Muscle layer of duodenum (tissue), 2 donors: ENCODE data around the gene AHDC1.
A peak's percentile ranks its signal among the peaks of the same experiment; 100 is the strongest.
"Not testable (repeated sequence)": the region's sequence is repeated elsewhere in the genome, so short reads cannot be mapped to it uniquely, and the experiment has no call there.

ENCODE experiments used
- H3K27ac ChIP-seq: one replicate; pipeline ENCODE4 v1.7.0; 2013; ENCODE audit warnings: mild to moderate bottlenecking, low read length
- H3K27me3 ChIP-seq: one replicate; pipeline ENCODE4 v1.7.0; 2013; ENCODE audit warnings: low read depth, mild to moderate bottlenecking, control low read depth, low read length
- H3K36me3 ChIP-seq, 2 donors: one replicate each; pipeline ENCODE4 v1.7.0; 2013; ENCODE audit warnings: low read length in 2 of 2, control low read depth in 1 of 2, mild to moderate bottlenecking in 1 of 2; ENCODE audit not compliant: insufficient read depth in 2 of 2, control insufficient read depth in 1 of 2
- H3K4me1 ChIP-seq, 2 donors: one replicate each; pipeline ENCODE4 v1.7.0; 2013; ENCODE audit warnings: low read length in 2 of 2, mild to moderate bottlenecking in 2 of 2, control low read depth in 1 of 2, moderate library complexity in 1 of 2; ENCODE audit not compliant: insufficient read depth in 2 of 2, control insufficient read depth in 1 of 2
- H3K4me3 ChIP-seq, 2 donors: one replicate each; pipeline ENCODE4 v1.7.0; 2013; ENCODE audit warnings: low read length in 2 of 2, low read depth in 1 of 2, mild to moderate bottlenecking in 1 of 2
- H3K9me3 ChIP-seq, 2 donors: one replicate each; pipeline ENCODE4 v1.7.0; 2013; ENCODE audit warnings: low read length in 2 of 2, control low read depth in 1 of 2, mild to moderate bottlenecking in 1 of 2; ENCODE audit not compliant: control insufficient read depth in 1 of 2
- donor health status: healthy.

AHDC1 gene

GRCh38 chr1:27555700-27556424 lies 48.1 kb downstream of the AHDC1 start:
- peak overlapping the region in 1 of 2 donors; percentile 7 for H3K4me3 ChIP-seq
- peaks cover 10 to 16% of the 10 kb centered on the region in 2 donors for H3K36me3 ChIP-seq
- H3K27ac ChIP-seq, result peak overlapping the region; percentile 60
- H3K4me1 ChIP-seq, result peaks cover 17 to 65% of the 10 kb centered on the region in 2 donors
- no peaks in the 10 kb centered on the region for H3K9me3 ChIP-seq
- H3K27me3 ChIP-seq, result no peaks in the 10 kb centered on the region

- peaks cover 10 to 25% of the 10 kb centered on the region in 2 donors for H3K36me3 ChIP-seq
- H3K4me1 ChIP-seq, result peaks cover 11 to 56% of the 10 kb centered on the region in 2 donors
- H3K9me3 ChIP-seq, result no peaks in the 10 kb centered on the region
- H3K27ac ChIP-seq, result peak overlapping the region; percentile 58
- H3K27me3 ChIP-seq, result no peaks in the 10 kb centered on the region
- no peak overlapping the region for H3K4me3 ChIP-seq
Observed at GRCh38 chr1:27554759-27555699, 48.9 kb downstream of the AHDC1 start.

DNA sequence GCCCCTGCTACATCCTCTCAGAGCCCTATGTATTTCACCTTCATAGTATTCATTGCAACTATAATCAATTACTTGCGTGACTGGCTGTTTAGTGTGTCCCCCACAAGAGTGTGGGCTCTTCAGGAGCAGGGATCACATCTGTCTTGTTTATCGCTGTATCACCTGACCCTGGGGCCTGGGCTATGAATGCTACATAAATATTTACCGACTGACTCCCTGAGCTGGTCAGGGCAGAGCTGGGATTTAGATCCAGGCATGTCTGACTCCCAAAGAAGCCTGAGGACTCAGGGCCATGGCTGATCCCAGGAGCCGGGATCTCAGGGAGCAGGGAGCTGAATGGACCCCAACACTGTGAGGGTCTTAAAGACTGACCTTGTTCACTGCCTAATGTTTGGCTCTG lies 49.7 kb downstream of the AHDC1 start:
- no peak overlapping the region for H3K4me3 ChIP-seq
- H3K27me3 ChIP-seq, result no peaks in the 10 kb centered on the region
- H3K4me1 ChIP-seq, result peaks cover 11 to 49% of the 10 kb centered on the region in 2 donors
- H3K9me3 ChIP-seq, result no peaks in the 10 kb centered on the region
- peaks cover 10 to 30% of the 10 kb centered on the region in 2 donors for H3K36me3 ChIP-seq
- peak overlapping the region; percentile 58 for H3K27ac ChIP-seq

DNA sequence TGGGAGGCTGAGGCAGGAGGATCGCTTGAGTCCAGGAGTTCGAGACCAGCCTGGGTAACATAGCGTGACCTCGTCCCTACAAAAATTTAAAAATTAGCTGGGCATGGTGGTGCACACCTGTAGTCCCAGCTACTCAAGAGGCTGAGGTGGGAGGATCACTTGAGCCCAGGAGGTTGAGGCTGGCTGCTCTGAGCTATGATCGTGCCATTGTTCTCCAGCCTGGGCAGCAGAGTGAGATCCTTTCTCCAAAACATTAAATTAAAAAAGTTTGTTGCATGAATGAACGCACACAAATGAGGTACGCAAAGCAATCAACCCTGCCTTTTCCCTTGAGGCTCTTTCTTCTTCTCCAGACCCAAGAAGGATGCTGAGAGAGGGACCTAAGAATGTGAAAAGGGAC lies 50.1 kb downstream of the AHDC1 start:
- Histone ChIP-seq H3K4me1 (peaks cover 11 to 47% of the 10 kb centered on the region in 2 donors), H3K36me3 (peaks cover 10 to 32% of the 10 kb centered on the region in 2 donors), H3K27ac (peak overlapping the region; percentile 58)
- not testable (repeated sequence) for H3K27me3 ChIP-seq, H3K4me3 ChIP-seq, H3K9me3 ChIP-seq

GRCh38 chr1:27552911-27553420 lies 51.0 kb downstream of the AHDC1 start:
- H3K4me1 ChIP-seq, result peaks cover 11 to 39% of the 10 kb centered on the region in 2 donors
- no peak overlapping the region for H3K27ac ChIP-seq
- H3K9me3 ChIP-seq, result no peaks in the 10 kb centered on the region
- peaks cover 11 to 38% of the 10 kb centered on the region in 2 donors for H3K36me3 ChIP-seq
- H3K27me3 ChIP-seq, result no peaks in the 10 kb centered on the region
- no peak overlapping the region for H3K4me3 ChIP-seq

DNA sequence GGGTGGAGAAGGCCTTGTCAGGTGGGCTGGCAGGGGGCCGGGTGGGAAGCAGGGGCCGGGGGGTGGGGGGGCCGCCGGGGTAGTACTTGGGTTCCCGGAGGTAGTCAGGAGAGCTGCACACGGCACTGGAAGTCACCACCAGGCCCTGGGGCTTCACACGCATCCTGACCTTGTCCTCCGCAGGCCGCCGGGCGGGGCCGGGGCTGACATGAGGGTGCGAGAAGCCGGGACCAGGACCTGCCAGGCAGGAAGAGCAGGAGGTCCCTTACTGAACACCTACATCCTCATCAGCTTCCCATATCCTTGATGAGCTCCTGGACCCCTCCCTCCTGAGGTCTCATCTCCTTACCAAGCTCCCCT lies 52.0 kb downstream of the AHDC1 start:
- no peaks in the 10 kb centered on the region for H3K27me3 ChIP-seq
- no peaks in the 10 kb centered on the region for H3K9me3 ChIP-seq
- peaks cover 5 to 37% of the 10 kb centered on the region in 2 donors for H3K4me1 ChIP-seq
- H3K4me3 ChIP-seq, result no peak overlapping the region
- H3K27ac ChIP-seq, result no peak overlapping the region
- H3K36me3 ChIP-seq, result peaks cover 10 to 44% of the 10 kb centered on the region in 2 donors

GRCh38 chr1:27551170-27551952 lies 52.6 kb downstream of the AHDC1 start:
- H3K36me3 ChIP-seq, result peaks cover 10 to 47% of the 10 kb centered on the region in 2 donors
- H3K4me3 ChIP-seq, result no peak overlapping the region
- peaks cover 6 to 37% of the 10 kb centered on the region in 2 donors for H3K4me1 ChIP-seq
- H3K9me3 ChIP-seq, result no peaks in the 10 kb centered on the region
- no peak overlapping the region for H3K27ac ChIP-seq
- no peaks in the 10 kb centered on the region for H3K27me3 ChIP-seq

- peaks cover 10 to 36% of the 10 kb centered on the region in 2 donors for H3K4me1 ChIP-seq
- H3K9me3 ChIP-seq, result no peaks in the 10 kb centered on the region
- H3K27me3 ChIP-seq, result no peaks in the 10 kb centered on the region
- H3K36me3 ChIP-seq, result peaks cover 10 to 48% of the 10 kb centered on the region in 2 donors
- H3K4me3 ChIP-seq, result no peak overlapping the region
- H3K27ac ChIP-seq, result no peak overlapping the region
Observed at GRCh38 chr1:27550510-27551169, 53.3 kb downstream of the AHDC1 start.

DNA sequence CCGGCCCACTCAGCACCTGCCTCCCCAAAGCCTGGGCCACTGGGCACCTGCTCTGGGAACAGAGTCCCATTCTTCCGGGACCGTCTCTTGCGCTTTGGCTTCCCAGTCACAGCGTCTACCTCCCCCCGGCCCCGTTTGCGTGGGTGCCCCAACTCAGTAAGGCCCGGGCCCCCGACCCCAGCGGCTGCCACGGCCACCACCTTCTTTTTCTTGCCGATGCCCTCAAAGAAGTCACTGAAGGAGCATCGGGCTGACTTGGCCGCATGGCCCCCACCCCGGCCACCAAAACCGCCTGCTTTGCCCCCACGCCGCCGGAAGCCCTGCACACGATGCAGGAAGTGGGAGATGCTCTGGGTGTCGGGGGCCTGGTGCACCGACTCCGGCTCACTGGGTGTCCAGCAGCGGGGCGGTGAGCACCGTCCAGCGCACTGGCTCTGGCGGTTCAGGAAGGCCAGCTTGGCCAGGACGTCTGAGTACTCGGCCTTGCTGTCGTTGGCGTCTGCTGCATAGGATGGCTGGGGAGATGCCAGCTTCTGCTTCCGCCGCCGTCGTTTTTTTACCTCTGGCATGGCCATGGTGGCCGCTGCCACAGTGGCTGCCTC lies 54.0 kb downstream of the AHDC1 start:
- Histone ChIP-seq H3K4me1 (peaks cover 14 to 36% of the 10 kb centered on the region in 2 donors), H3K36me3 (peaks cover 10 to 49% of the 10 kb centered on the region in 2 donors)

More for the DNA sequence above, 54.0 kb downstream of the AHDC1 start:
- H3K4me3 ChIP-seq, result no peak overlapping the region
- H3K27ac ChIP-seq, result no peak overlapping the region
- no peaks in the 10 kb centered on the region for H3K27me3 ChIP-seq
- no peaks in the 10 kb centered on the region for H3K9me3 ChIP-seq
